ENCODE measurements around the gene ZNF318. TPM values are rescaled to one million over a fixed set of nuclear protein-coding genes. Genes with fewer than 3 reads are reported as not detected.
"Not testable (repeated sequence)": the region's sequence is repeated elsewhere in the genome, so short reads cannot be mapped to it uniquely, and the experiment has no call there.

Gene ZNF318
- polyA plus RNA-seq, 3 donors = 28.5 to 28.8 (median 28.5) TPM

GRCh38 chr6:43393602-43394001 lies 24.2 kb upstream of the ZNF318 start:
- DNase-seq (ENCODE audit: extremely low read depth in 1 of 11, low read depth in 9 of 11, low spot score in 4 of 11) = no peak

GRCh38 chr6:43393133-43393532 lies 23.7 kb upstream of the ZNF318 start:
- not testable (repeated sequence) for DNase-seq (ENCODE audit: extremely low read depth in 1 of 11, low read depth in 9 of 11, low spot score in 4 of 11)

GRCh38 chr6:43391440-43392031 lies 22.1 kb upstream of the ZNF318 start:
- DNase-seq (ENCODE audit: extremely low read depth in 1 of 11, low read depth in 9 of 11, low spot score in 4 of 11) = no peak

GRCh38 chr6:43390753-43391439 lies 21.4 kb upstream of the ZNF318 start:
- not testable (repeated sequence) for DNase-seq (ENCODE audit: extremely low read depth in 1 of 11, low read depth in 9 of 11, low spot score in 4 of 11)

GRCh38 chr6:43389730-43390295 lies 20.4 kb upstream of the ZNF318 start:
- DNase-seq (ENCODE audit: extremely low read depth in 1 of 11, low read depth in 9 of 11, low spot score in 4 of 11) = no peak

GRCh38 chr6:43386492-43386891 lies 17.0 kb upstream of the ZNF318 start:
- DNase-seq (ENCODE audit: extremely low read depth in 1 of 11, low read depth in 9 of 11, low spot score in 4 of 11) = no peak

- no peak for DNase-seq (ENCODE audit: extremely low read depth in 1 of 11, low read depth in 9 of 11, low spot score in 4 of 11)
Measured at GRCh38 chr6:43383021-43383667, 13.7 kb upstream of the ZNF318 start.

- DNase-seq (ENCODE audit: extremely low read depth in 1 of 11, low read depth in 9 of 11, low spot score in 4 of 11) = not testable (repeated sequence)
Measured at GRCh38 chr6:43380858-43381257, 11.4 kb upstream of the ZNF318 start.

- DNase-seq (ENCODE audit: extremely low read depth in 1 of 11, low read depth in 9 of 11, low spot score in 4 of 11) = no peak
Measured at GRCh38 chr6:43378631-43379030, 9.2 kb upstream of the ZNF318 start.

GRCh38 chr6:43377710-43378229 lies 8.3 kb upstream of the ZNF318 start:
- no peak for DNase-seq (ENCODE audit: extremely low read depth in 1 of 11, low read depth in 9 of 11, low spot score in 4 of 11)

- DNase-seq (ENCODE audit: extremely low read depth in 1 of 11, low read depth in 9 of 11, low spot score in 4 of 11) = no peak
Measured at GRCh38 chr6:43376551-43376981, 7.1 kb upstream of the ZNF318 start.

- no peak for DNase-seq (ENCODE audit: extremely low read depth in 1 of 11, low read depth in 9 of 11, low spot score in 4 of 11)
Measured at GRCh38 chr6:43375693-43376092, 6.2 kb upstream of the ZNF318 start.

GRCh38 chr6:43373252-43373875 lies 3.9 kb upstream of the ZNF318 start:
- DNase-seq (ENCODE audit: extremely low read depth in 1 of 11, low read depth in 9 of 11, low spot score in 4 of 11) = no peak

GRCh38 chr6:43370003-43370580 lies 645 bp upstream of the ZNF318 start:
- not testable (repeated sequence) for DNase-seq (ENCODE audit: extremely low read depth in 1 of 11, low read depth in 9 of 11, low spot score in 4 of 11)

GRCh38 chr6:43368259-43369160 lies 937 bp downstream of the ZNF318 start:
- peak in 6 of 11 donors; percentile 33 to 60 (median 48) for DNase-seq (ENCODE audit: extremely low read depth in 1 of 11, low read depth in 9 of 11, low spot score in 4 of 11)

- DNase-seq (ENCODE audit: extremely low read depth in 1 of 11, low read depth in 9 of 11, low spot score in 4 of 11) = no peak
Measured at GRCh38 chr6:43367245-43367984, 2.0 kb downstream of the ZNF318 start.

- no peak for DNase-seq (ENCODE audit: extremely low read depth in 1 of 11, low read depth in 9 of 11, low spot score in 4 of 11)
Measured at GRCh38 chr6:43361269-43361668, 8.2 kb downstream of the ZNF318 start.

Measured in renal cortex interstitium (tissue), 11 donors.